Medulla oblongata (tissue), 1 donor: ENCODE data around the gene TMEM208.

Source experiments
- DNase-seq: peaks from one replicate; pipeline ENCODE4 v3.0.0-alpha.2; 2015; ENCODE audit errors: extremely low spot score

Gene TMEM208

DNA sequence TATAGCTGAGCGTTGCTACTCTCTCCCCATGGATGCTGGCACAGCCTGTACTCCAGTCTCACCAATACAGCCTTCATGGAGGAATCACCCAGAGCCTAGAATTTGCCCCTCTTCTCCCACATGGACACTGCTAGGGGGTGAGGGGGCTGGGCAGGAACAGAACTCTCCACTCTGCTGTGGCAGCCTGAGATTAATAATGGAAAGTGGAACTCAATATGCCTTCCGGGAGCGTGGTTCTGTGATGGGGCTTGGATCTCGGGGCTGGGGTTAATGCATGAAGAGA is 23.1 kb downstream of the TMEM208 start:
- no peak for DNase-seq

DNA sequence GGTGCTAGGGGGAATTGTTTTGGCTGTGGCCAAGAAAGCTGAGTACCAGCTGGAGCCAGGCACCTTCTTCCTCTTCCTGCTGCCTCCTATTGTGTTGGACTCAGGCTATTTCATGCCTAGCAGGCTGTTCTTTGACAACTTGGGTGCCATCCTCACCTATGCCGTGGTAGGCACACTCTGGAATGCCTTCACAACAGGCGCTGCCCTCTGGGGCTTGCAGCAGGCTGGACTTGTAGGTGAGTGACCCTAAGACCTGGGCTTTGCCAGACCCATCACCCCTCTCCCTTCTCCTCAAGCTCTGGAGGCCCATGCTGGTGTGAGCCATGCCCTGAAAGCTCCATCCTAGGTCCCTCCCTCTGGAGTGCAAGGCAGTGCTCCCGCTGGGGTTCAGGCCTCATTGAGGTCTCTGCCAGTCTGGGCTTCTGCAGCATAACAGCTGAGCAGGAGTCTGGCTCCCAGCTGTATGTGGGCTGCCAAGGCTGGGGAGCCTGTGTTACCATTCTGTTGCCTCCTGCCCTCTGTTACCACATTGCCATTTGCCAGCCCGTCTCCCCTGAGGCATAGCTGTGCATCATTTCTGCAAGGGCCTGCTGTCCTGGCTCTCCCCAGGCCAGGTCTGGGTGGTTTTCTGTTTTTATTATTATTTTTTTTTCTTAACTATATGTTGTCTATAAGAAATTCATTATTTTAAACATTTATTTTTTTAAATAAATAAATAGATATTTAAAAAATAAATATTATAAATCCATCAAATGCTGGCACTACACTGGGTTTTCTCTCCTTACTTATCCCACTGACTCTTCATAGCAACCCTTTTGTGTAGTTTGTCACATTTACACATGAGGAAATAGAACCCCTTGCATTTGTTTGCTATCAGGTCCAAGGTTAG is 25.9 kb downstream of the TMEM208 start:
- peak; percentile 70 for DNase-seq

DNA sequence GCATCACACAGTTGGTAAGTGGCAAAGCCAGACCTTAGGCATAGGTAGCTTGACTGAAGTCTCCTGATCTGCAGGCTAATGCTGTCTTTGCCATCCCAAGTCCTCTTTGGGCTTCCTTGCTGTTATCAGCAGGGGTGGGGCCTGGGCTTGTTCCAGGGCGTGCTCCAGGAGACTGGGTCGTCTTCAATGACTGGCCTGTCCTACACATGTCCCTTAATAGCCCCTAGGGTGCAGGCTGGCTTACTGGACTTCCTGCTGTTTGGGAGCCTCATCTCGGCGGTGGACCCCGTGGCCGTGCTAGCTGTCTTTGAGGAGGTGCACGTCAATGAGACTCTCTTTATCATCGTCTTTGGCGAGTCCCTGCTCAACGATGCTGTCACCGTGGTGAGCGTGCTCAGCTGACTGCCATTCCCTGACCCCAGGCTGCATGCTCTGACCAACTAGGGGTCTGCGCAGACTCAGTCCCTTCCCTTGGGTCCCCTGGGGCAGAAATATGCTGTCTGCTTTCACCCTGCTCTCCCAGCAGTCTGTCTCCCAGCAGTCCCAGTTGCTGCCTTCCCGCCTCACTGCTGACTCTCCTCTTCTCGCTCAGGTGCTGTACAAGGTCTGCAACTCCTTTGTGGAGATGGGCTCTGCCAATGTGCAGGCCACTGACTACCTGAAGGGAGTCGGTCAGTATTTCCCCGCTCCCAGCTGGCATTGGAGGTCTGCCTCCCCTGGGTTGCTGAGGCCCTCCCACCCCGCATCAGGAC is 28.0 kb downstream of the TMEM208 start:
- DNase-seq, result no peak

DNA sequence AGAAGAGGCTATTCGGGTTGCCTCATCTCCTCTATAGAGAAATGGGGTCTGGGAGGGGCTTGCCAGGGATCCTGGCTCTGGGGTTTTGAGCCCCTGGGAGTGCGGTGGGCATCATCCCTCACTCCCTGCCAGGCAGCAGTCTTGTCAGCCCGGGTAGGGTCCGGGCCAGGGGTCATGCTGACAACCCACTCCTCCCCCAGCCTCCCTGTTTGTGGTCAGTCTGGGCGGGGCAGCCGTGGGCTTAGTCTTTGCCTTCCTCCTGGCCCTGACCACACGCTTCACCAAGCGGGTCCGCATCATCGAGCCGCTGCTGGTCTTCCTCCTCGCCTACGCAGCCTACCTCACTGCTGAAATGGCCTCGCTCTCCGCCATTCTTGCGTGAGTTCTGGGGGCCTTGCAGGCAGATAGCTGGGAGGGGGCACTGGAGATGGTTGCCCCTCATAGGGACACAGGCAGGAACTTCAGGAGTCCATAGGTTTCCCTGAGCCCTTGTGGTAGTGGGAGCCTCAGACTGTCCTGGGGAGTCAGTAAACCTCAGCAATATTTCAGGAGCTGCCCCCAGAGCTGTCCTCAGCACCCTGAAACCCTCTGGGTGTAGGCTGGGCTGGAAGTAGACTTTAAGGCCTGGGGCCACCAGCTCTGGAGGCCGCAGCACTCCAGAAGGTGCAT is 28.8 kb downstream of the TMEM208 start:
- no peak for DNase-seq

DNA sequence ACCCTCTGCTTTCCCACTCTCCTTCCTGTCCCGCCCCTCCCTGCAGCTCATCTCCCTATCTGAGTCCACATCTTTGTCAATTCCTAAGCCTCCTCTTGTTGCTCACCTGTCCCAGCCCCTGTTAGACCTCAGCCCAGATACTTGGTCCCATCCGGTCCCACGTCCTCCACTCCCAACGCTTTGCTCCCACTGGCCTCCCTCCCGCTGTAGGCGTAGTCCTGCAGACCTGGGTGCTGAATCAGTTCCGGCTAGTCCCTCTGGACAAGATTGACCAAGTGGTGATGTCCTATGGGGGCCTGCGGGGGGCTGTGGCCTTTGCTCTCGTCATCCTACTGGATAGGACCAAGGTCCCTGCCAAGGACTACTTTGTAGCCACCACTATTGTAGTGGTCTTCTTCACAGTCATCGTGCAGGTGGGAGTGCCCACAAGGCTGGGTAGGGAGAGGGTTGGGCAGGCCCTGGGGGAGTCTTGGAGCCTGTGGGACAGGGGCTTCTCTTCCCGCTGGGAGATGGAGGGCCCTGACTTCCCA is 29.8 kb downstream of the TMEM208 start:
- no peak for DNase-seq

DNA sequence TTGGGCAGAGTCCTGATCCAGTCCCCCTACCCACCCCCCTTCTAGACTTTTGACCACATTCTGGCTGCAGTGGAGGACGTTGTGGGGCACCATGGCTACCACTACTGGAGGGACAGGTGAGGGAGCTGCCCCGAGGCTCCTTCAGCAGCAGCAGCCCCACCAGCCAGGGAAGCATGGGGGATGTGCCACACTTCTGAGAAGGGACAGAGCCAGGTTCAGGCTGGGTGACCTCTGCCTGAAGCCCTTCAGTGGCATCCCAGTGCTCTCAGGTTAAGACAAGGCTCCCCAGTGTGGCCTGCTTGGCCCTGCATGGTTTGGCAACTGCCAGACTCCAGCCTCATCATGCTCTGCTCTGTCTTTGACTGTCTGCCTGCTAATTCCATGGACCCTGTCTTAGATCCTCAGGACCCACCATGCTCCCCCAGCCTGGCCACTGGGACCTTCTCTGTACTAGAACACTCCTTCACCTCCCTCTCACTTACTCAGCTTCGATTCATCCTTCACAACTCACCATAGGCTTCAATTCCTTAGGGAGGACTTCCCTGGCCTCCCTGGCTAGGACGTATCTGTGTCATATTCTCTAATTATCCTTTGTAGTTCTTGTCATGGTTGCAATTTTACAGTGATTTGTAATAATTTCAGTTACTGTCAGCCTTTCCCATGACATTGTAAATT is 30.7 kb downstream of the TMEM208 start:
- no peak for DNase-seq

DNA sequence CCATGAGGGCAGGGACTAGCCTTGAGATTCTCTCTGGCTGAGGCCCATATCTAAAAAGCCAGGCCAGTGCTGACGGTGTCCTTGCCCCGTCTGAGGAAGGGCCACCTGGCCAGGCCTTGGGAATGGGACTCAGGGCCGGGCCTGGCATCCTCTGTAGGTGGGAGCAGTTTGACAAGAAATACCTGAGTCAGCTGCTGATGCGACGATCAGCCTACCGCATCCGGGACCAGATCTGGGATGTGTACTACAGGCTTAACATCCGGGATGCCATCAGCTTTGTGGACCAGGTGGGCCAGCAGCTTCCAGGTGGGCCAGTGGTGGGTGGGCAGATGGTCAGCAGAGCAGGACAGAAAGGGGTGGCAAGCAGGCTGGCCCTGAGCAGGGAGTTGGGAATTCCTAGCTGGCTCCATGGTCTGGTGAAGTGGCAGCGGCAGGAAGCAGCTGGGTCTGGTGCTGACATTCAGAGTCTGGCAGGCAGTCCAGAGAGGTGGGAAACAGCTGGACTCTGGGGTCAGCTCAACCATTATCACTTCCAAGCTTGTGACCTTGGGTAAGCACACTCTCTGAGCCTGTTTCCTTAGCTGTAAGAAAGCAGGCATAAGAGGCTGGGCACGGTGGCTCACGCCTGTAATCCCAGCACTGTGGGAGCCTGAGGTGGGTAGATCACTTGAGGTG is 31.4 kb downstream of the TMEM208 start:
- DNase-seq, result no peak

DNA sequence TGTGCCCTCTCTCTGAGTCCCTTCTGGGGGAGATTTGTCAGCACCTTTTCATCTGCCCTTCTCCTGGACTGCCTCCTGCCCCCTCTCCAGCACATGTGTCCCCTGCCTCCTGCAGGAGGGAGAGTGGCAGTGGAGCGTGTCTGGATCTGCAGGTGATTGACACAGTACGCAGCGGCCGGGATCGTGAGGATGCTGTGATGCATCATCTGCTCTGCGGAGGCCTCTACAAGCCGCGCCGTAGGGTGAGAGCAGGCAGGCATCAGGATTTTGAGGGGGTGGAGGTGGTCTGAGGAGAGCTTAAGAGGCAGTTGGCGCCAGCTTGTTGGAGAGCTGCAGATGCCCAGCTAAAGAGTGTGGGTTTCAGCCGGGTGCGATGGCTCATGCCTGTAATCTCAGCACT is 32.8 kb downstream of the TMEM208 start:
- no peak for DNase-seq

DNA sequence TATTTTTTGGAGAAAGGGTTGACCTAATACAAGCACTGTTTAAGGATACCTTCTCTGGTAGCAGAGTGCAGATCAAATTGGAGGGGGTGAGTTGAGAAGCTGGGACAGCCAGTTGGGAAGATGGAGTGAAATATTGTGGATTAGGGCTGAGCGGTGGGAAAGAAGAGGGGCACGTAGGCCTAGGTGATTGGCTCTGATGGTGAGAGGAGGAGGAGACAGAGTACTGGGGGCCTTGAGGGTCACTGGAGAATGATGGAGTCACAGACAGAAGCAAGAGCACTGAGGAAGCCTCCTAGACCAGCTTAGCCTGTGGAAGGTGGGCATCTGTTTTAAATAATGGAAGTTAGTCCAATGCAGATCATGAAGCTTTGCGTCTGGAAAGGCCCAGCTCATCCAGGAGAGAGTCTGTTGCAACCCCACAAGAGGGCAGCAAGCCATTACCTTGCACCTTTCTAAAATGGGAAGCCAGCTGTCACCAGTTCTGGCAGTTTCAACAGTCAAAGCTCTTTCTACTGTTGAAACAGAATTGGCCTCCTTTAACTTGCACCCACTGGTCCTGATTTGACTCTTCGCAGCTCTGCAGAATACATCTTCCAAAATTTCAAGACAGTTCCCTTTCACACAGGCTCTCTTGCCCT is 33.6 kb downstream of the TMEM208 start:
- DNase-seq, result no peak

DNA sequence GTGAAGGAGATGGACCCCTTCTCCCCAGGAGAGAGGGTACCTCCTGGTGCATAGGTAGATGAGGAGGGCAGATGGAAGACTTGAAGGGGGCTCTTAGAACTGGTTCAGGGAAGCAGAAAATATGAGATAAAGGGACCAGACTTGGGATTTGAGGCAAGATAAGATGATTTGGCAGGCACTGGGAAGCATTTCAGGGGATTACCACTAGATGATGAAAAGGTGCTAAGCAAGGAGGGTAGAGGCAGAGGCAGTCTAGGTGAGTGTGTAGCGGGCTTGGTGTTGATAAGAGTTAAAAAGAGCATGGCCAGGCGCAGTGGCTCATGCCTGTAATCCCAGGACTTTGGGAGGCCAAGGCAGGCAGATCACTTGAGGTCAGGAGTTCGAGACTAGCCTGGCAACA is 36.3 kb downstream of the TMEM208 start:
- no peak for DNase-seq

DNA sequence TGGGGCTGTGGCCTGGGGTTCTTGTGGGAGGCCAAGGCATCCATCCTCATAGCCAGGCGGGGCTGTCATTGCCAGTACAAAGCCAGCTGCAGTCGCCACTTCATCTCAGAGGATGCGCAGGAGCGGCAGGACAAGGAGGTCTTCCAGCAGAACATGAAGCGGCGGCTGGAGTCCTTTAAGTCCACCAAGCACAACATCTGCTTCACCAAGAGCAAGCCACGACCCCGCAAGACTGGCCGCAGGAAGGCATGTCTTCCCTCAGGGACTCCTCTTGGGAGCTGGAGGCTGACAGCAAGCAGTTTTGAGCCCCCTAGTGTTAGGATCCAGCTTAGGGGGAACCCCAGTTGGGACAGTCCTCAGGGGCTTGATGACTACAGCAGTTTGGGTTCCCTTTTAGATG is 37.3 kb downstream of the TMEM208 start:
- no peak for DNase-seq

DNA sequence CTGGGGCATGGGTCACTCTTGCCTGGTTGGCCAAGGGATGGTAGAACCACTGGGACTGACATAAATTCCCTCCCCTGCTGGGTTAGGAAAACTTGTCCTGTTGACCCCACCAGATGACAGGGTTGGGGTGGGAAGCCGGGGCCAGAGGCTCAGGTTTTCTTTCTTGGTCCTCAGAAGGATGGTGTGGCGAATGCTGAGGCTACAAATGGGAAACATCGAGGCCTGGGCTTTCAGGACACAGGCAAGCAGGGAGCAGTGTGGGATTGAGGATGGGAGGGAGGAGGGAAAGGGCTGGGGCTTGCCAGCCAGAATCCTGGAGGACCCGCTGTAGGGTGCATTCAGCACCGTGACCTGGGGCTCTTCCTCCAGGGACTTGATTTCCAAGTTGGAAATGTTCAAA is 37.9 kb downstream of the TMEM208 start:
- DNase-seq, result no peak

DNA sequence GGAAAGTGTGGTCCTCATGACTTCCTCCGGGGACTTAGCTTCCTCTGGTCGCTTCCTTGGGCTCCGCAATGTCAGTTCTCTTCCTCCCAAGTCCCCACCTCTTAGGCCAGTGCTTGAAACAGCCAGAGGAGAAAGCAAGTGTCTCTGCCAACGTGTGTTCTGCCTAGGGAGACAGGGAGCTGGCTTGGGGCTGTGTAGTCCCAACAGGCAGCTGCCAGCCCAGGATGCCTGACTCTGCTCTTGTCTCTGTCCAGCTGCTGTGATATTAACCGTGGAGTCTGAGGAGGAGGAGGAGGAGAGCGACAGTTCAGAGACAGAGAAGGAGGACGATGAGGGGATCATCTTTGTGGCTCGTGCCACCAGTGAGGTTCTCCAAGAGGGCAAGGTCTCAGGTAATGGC is 38.9 kb downstream of the TMEM208 start:
- DNase-seq, result no peak

DNA sequence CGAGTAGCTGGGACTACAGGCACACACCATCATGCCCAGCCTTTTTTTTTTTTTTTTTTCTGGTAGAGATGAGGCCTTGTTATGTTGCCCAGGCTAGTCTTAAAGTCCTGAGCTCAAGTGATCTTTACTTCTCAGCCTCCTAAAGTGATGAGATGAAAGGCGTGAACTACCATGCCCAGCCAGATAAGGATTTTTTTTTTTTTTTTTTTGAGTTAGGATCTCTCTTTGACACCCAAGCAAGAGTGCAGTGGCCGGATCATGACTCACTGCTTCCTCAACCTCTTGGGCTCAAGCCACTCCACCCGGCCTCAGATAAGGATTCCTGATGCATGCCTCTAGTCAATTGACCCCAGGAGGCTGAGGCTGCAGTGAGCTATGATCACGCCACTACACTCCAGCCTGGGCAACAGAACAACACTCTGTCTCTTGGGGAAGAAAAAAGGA is 41.2 kb downstream of the TMEM208 start:
- no peak for DNase-seq

DNA sequence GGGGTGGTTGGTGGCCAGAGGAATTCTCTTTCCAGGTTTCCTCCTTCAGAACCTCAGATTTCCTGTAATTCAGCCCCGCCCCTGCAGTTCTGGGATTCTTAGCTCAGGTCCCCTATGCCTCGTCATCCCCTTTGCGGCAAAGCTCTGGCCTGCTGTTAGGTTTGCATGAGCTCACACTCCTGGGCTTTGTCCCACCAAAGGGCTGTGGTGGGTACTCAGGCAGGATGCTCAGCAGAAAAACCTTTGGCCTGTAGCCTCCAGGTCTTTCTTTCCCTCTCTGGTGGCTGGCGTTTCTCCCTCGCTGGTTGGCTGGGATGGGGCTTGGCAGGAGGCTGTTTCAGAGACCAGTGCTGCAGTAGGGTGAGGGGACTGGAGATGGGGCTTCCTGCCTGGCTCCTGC is 42.8 kb downstream of the TMEM208 start:
- DNase-seq, result no peak

DNA sequence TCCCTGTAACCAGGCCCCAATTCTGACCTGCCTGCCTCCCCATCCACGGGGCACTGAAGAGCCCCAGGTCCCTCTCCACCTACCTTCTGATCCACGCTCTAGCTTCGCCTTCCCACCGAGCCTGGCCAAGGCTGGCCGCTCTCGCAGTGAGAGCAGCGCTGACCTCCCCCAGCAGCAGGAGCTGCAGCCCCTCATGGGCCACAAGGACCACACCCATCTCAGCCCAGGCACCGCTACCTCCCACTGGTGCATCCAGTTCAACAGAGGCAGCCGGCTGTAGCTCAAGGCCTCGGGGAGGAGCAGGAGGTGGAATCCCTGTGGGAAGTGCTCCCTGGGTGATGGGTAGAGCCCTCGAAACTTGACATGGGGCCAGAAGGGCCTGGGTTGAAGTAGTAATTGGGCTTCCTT is 44.0 kb downstream of the TMEM208 start:
- no peak for DNase-seq

DNA sequence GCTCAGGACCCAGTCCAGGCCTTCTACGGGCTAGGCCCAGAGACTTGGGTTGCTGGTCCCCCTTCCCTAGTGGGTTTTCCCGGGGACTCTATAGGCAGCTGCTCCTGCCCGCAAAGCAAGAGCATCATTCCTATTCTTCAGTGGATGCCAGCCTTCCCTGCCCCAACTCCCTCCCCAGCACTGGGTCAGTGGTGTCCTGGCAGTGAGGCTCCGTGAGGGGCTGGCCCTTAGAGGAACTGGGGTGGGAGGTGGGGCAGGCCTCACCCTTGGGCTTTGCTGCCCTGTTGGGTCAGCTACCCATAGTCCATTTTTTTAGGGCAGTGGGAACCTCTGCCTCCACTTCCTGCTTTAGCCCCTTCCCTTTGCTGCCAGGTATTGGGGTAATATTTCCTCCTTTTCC is 44.5 kb downstream of the TMEM208 start:
- DNase-seq, result no peak

DNA sequence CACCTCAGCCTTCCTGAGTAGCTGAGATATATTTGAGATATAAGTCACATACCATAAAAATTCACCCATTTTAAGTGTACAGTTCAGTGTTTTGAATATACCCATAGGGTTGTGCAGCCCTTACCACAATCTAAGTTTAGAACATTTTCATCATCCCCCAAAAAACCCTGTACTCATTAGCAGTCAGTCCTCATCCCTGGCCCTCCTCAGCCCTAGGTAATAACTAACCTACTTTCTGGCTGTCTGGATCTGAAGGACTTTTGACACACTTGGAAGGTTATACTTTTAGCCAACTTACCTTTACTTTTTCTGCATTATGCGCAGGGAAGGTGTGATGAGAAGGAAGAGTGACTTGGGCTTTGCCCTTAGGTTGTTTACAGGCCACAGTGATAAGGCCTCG is 48.4 kb downstream of the TMEM208 start:
- DNase-seq, result no peak

DNA sequence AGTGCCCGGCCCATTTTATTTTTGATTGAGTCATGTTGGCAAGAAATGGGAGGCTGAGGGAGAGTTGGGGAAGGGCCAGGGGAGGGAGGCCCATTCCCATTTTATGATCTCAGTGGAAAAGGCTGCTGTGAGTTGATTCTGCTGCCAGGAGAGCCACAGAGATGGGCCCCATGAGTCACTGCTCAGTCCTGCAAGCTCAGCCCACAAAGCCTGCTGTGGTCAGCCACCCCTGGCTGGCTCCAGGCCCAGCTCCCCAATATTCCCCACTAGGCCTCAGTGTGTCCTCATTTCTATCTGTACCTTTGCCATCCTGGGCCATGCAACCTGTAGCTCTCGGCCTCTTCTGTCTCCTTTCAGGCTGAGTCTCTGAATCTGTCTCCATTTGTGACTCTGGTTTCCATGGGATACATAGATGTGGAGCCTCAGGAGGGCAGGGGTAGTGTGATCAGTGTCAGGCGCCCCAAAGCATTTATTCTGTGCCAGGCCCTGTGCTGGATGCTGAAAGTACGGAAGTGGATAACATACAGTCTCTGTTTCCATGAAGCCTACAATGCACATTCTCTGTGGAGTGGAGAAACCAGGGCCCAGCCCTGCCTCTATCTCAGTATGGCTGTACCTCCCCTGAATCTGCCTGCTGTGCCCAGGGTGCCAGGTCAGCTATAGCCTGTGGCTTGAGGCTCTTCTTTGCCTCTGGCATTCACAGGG is 50.5 kb downstream of the TMEM208 start:
- DNase-seq, result no peak
